Loucy (cell line): ENCODE results near the gene NDUFAB1.

Experiments
- H2AFZ ChIP-seq: fragments of 200-600 bp; sonication (generic); 2 replicates; pipeline ENCODE4 v1.6.0; 2016; ENCODE audit warnings: antibody characterized with exemption, mild to moderate bottlenecking, low read length, moderate library complexity
- H3F3A ChIP-seq: fragments of 200-600 bp; 2 replicates; pipeline ENCODE4 v1.6.0; 2016; ENCODE audit warnings: antibody characterized with exemption, low read depth, mild to moderate bottlenecking
- H3K27me3 ChIP-seq: fragments of 200-600 bp; sonication (generic); 2 replicates; pipeline ENCODE4 v1.6.1; 2014; ENCODE audit warnings: low read length, mild to moderate bottlenecking; ENCODE audit not compliant: insufficient read depth, poor library complexity, severe bottlenecking
- H3K36me3 ChIP-seq: fragments of 200-600 bp; sonication (generic); 2 replicates; pipeline ENCODE4 v1.6.1; 2016; ENCODE audit warnings: low read length; ENCODE audit not compliant: insufficient read depth
- H3K4me1 ChIP-seq: fragments of 200-600 bp; sonication (generic); 2 replicates; pipeline ENCODE4 v1.5.1; 2014; ENCODE audit warnings: low read length, mild to moderate bottlenecking; ENCODE audit not compliant: insufficient read depth, poor library complexity, severe bottlenecking
- H3K4me2 ChIP-seq: fragments of 200-600 bp; sonication (generic); 2 replicates; pipeline ENCODE4 v1.6.0; 2014; ENCODE audit warnings: antibody characterized with exemption, low read length, low read depth, mild to moderate bottlenecking; ENCODE audit not compliant: poor library complexity, severe bottlenecking
- H3K4me3 ChIP-seq: fragments of 200-600 bp; sonication (generic); 2 replicates; pipeline ENCODE4 v1.5.1; 2014; ENCODE audit warnings: low read length, mild to moderate bottlenecking, mixed read lengths; ENCODE audit not compliant: poor library complexity, severe bottlenecking
- H3K79me2 ChIP-seq: fragments of 200-600 bp; sonication (generic); 2 replicates; pipeline ENCODE4 v1.6.1; 2014; ENCODE audit warnings: low read length; ENCODE audit not compliant: insufficient read depth
- H3K9ac ChIP-seq: fragments of 200-600 bp; sonication (generic); 2 replicates; pipeline ENCODE4 v1.6.0; 2014; ENCODE audit warnings: mild to moderate bottlenecking, low read depth, low read length, moderate library complexity; ENCODE audit not compliant: poor library complexity, severe bottlenecking
- H3K9me2 ChIP-seq: fragments of 200-600 bp; sonication (generic); replicated peaks from 2 replicates; pipeline ENCODE4 v1.6.1; 2016; ENCODE audit warnings: low read depth, low read length, mixed read lengths
- H3K9me3 ChIP-seq: fragments of 200-600 bp; sonication (generic); 2 replicates; pipeline ENCODE4 v1.6.1; 2014; ENCODE audit warnings: mild to moderate bottlenecking, antibody characterized with exemption, low read length, low read depth; ENCODE audit not compliant: insufficient read depth
- H4K20me1 ChIP-seq: fragments of 200-600 bp; sonication (generic); 2 replicates; pipeline ENCODE4 v1.6.0; 2014; ENCODE audit warnings: antibody characterized with exemption, low read length, mild to moderate bottlenecking; ENCODE audit not compliant: insufficient read depth, poor library complexity, severe bottlenecking
- EZH2phosphoT487 ChIP-seq: fragments of 200-600 bp; IDR thresholded peaks from 2 replicates; pipeline ENCODE4 v1.6.1; 2018; ENCODE audit warnings: antibody characterized with exemption, mild to moderate bottlenecking, moderate library complexity, borderline replicate concordance
- TF ChIP-seq, protein P1 (sequence below): fragments of 200-600 bp; sonication (generic); conservative IDR thresholded peaks from 2 replicates; pipeline ENCODE4 v1.5.1; 2014; ENCODE audit warnings: mild to moderate bottlenecking, antibody characterized with exemption, low read length

Gene NDUFAB1

GRCh38 chr16:23629516-23629915 is 33.4 kb upstream of the NDUFAB1 start:
- H4K20me1 ChIP-seq, result no peaks in the 10 kb centered on the region
- no peaks in the 10 kb centered on the region for H3K9me3 ChIP-seq
- no peaks in the 10 kb centered on the region for H3F3A ChIP-seq
- H3K9me2 ChIP-seq, result no peaks in the 10 kb centered on the region
- peaks cover 26% of the 10 kb centered on the region; the same call in 1 of the 2 replicates for H3K36me3 ChIP-seq
- no peak overlapping the region for H3K9ac ChIP-seq
- no peaks in the 10 kb centered on the region for H3K27me3 ChIP-seq
- no peak overlapping the region for H3K4me2 ChIP-seq
- H2AFZ ChIP-seq, result no peak overlapping the region
- TF ChIP-seq, protein P1, sequence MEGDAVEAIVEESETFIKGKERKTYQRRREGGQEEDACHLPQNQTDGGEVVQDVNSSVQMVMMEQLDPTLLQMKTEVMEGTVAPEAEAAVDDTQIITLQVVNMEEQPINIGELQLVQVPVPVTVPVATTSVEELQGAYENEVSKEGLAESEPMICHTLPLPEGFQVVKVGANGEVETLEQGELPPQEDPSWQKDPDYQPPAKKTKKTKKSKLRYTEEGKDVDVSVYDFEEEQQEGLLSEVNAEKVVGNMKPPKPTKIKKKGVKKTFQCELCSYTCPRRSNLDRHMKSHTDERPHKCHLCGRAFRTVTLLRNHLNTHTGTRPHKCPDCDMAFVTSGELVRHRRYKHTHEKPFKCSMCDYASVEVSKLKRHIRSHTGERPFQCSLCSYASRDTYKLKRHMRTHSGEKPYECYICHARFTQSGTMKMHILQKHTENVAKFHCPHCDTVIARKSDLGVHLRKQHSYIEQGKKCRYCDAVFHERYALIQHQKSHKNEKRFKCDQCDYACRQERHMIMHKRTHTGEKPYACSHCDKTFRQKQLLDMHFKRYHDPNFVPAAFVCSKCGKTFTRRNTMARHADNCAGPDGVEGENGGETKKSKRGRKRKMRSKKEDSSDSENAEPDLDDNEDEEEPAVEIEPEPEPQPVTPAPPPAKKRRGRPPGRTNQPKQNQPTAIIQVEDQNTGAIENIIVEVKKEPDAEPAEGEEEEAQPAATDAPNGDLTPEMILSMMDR, result no peak
- TF ChIP-seq EZH2phosphoT487, result no peak
- no peak overlapping the region for H3K4me3 ChIP-seq
- H3K79me2 ChIP-seq, result 0 out of 2 replicates have a peak, but pooled peaks cover 4% of the 10 kb centered on the region
- peaks cover 3% of the 10 kb centered on the region for H3K4me1 ChIP-seq

- Histone ChIP-seq H3K9me2 (no peaks in the 10 kb centered on the region), H3K4me3 (no peak overlapping the region), H3K4me1 (no peaks in the 10 kb centered on the region), H3K9ac (no peak overlapping the region), H3K27me3 (no peaks in the 10 kb centered on the region), H3F3A (no peaks in the 10 kb centered on the region), H4K20me1 (no peaks in the 10 kb centered on the region), H3K9me3 (no peaks in the 10 kb centered on the region), H3K36me3 (peaks cover 52% of the 10 kb centered on the region; the same call in 1 of the 2 replicates), H3K79me2 (no peaks in the 10 kb centered on the region), H3K4me2 (no peak overlapping the region), H2AFZ (no peak overlapping the region)
- TF ChIP-seq, protein P1, result no peak
- TF ChIP-seq EZH2phosphoT487, result no peak
Observed at GRCh38 chr16:23624092-23624491, 28.0 kb upstream of the NDUFAB1 start.

GRCh38 chr16:23615805-23616204 is 19.7 kb upstream of the NDUFAB1 start:
- Histone ChIP-seq H3K79me2 (no peaks in the 10 kb centered on the region), H4K20me1 (no peaks in the 10 kb centered on the region), H3K27me3 (no peaks in the 10 kb centered on the region), H3K4me1 (no peaks in the 10 kb centered on the region), H3K9me3 (no peaks in the 10 kb centered on the region), H2AFZ (no peak overlapping the region), H3K36me3 (peaks cover 27% of the 10 kb centered on the region; the same call in 1 of the 2 replicates), H3F3A (no peaks in the 10 kb centered on the region), H3K4me3 (no peak overlapping the region), H3K9me2 (no peaks in the 10 kb centered on the region), H3K9ac (no peak overlapping the region), H3K4me2 (no peak overlapping the region)
- TF ChIP-seq, protein P1, result no peak
- TF ChIP-seq EZH2phosphoT487, result no peak
